PC-3 (cell line): ENCODE results near the gene TCAP. TPM values are rescaled to one million over a fixed set of nuclear protein-coding genes. Genes with fewer than 3 reads are reported as not detected.

Experiments used
- ATAC-seq: fragments of 200-7000 bp; cut with Tn5 transposase; 2 replicates; pipeline ENCODE4 v1.9.1; 2020; ENCODE audit warnings: mild to moderate bottlenecking, moderate library complexity
- BruUV-seq: library from RNA; stranded (reverse); fragments of 400-500 nt; replicated peaks from 2 replicates; lab custom pipeline; 2021; lab: Mats Ljungman, UMichigan
- CTCF ChIA-PET: fragments of 300-600 bp; sonication (Branson Sonifier 250); formaldehyde crosslinking; loops from one replicate; lab custom pipeline; 2022; ENCODE audit warnings: antibody characterized with exemption; lab: Charles Lee
- POLR2A ChIA-PET: fragments of 300-600 bp; sonication (Branson Sonifier 250); formaldehyde crosslinking; loops from one replicate; lab custom pipeline; 2022; ENCODE audit warnings: antibody characterized with exemption; ENCODE audit not compliant: unreplicated experiment; lab: Charles Lee
- DNase-seq: peaks from one replicate; pipeline ENCODE4 v3.0.0-alpha.2; 2015
- H2AFZ ChIP-seq: fragments of 300-600 bp; sonication (generic); 2 replicates; pipeline ENCODE4 v1.6.0; 2016; ENCODE audit warnings: antibody characterized with exemption, low read length
- H3F3A ChIP-seq: fragments of 300-600 bp; sonication (generic); one replicate; pipeline ENCODE4 v1.6.0; 2017; ENCODE audit warnings: antibody characterized with exemption, low read length, control low read depth, mild to moderate bottlenecking; ENCODE audit not compliant: unreplicated experiment
- H3K27ac ChIP-seq: fragments of 300-600 bp; sonication (generic); 2 replicates; pipeline ENCODE4 v1.5.1; 2016; ENCODE audit warnings: mild to moderate bottlenecking, low read length
- H3K27me3 ChIP-seq: fragments of 300-600 bp; sonication (generic); 2 replicates; pipeline ENCODE4 v1.6.1; 2016; ENCODE audit warnings: low read length, mixed read lengths
- H3K36me3 ChIP-seq: fragments of 300-600 bp; sonication (generic); 2 replicates; pipeline ENCODE4 v1.6.1; 2016; ENCODE audit warnings: low read depth, mixed run types, low read length, mixed read lengths
- H3K4me1 ChIP-seq: fragments of 300-600 bp; sonication (generic); 2 replicates; pipeline ENCODE4 v1.5.1; 2016; ENCODE audit warnings: low read length; ENCODE audit not compliant: insufficient read depth
- H3K4me2 ChIP-seq: fragments of 300-600 bp; sonication (generic); 2 replicates; pipeline ENCODE4 v1.6.0; 2016; ENCODE audit warnings: low read length
- H3K4me3 ChIP-seq: fragments of 300-600 bp; sonication (generic); 2 replicates; pipeline ENCODE4 v1.5.1; 2016; ENCODE audit warnings: mild to moderate bottlenecking, low read length, mixed read lengths
- H3K79me2 ChIP-seq: fragments of 300-600 bp; sonication (generic); 2 replicates; pipeline ENCODE4 v1.6.1; 2017; ENCODE audit warnings: low read length, mixed read lengths
- H3K9ac ChIP-seq: fragments of 300-600 bp; sonication (generic); 2 replicates; pipeline ENCODE4 v1.6.0; 2016; ENCODE audit warnings: mild to moderate bottlenecking, low read length
- H3K9me2 ChIP-seq: fragments of 300-600 bp; sonication (generic); replicated peaks from 2 replicates; pipeline ENCODE4 v1.6.1; 2016; ENCODE audit warnings: mixed run types, low read length, mixed read lengths
- H3K9me3 ChIP-seq: fragments of 300-600 bp; sonication (generic); 2 replicates; pipeline ENCODE4 v1.6.1; 2016; ENCODE audit warnings: low read length, mixed read lengths
- H4K20me1 ChIP-seq: fragments of 300-600 bp; sonication (generic); 2 replicates; pipeline ENCODE4 v1.6.1; 2016; ENCODE audit warnings: low read length, mixed read lengths
- EZH2 ChIP-seq: fragments of 300-600 bp; sonication (generic); IDR thresholded peaks from one replicate; pipeline ENCODE4 v1.6.1; 2017; ENCODE audit warnings: antibody characterized with exemption, mild to moderate bottlenecking, low read length; ENCODE audit not compliant: unreplicated experiment
- EZH2phosphoT487 ChIP-seq: fragments of 300-600 bp; sonication (generic); IDR thresholded peaks from 2 replicates; pipeline ENCODE4 v1.6.1; 2018; ENCODE audit warnings: mild to moderate bottlenecking, antibody characterized with exemption, low read length, borderline replicate concordance
- intact Hi-C: fragments of 100-400 bp; cut with micrococcal nuclease; formaldehyde crosslinking; loops from 2 replicates; pipeline ENCODE4 v1.9.0; 2023
- total RNA-seq: library from RNA; depleted of rRNA; stranded (reverse); fragments of >200 nt; gene quantifications from 2 replicates; pipeline ENCODE4 v1.2.3, GENCODE V29; 2014
- TF ChIP-seq, protein P1 (sequence below): fragments of 300-600 bp; sonication (generic); conservative IDR thresholded peaks from 2 replicates; pipeline ENCODE4 v1.5.1; 2017; ENCODE audit warnings: antibody characterized with exemption, low read depth, mild to moderate bottlenecking, low read length

TCAP gene
- total RNA-seq, 1 experiment from 2014 or later = 0.51 TPM

GRCh38 chr17:39672522-39673334 lies 7.6 kb downstream of the TCAP start:
- H3K27me3 ChIP-seq = no peaks in the 10 kb centered on the region
- H3K4me3 ChIP-seq = no peak overlapping the region
- intact Hi-C loops = no loop called here
- no TSS peak for BruUV-seq
- no peak overlapping the region for H3K9ac ChIP-seq
- H3K4me2 ChIP-seq = no peak overlapping the region
- no peak for ATAC-seq
- no peak overlapping the region for H3K27ac ChIP-seq
- no peak overlapping the region for H2AFZ ChIP-seq
- ChIA-PET POLR2A (no interaction called here), CTCF (interaction anchor here (1.2 kb wide), 1 partner anchor 51 kb away, joined by 4 read pairs; no protein-coding TSS in a partner anchor)
- no peaks in the 10 kb centered on the region for H4K20me1 ChIP-seq
- H3K4me1 ChIP-seq = peaks cover 15% of the 10 kb centered on the region; the same call in 1 of the 2 replicates
- no peaks in the 10 kb centered on the region for H3K36me3 ChIP-seq
- H3K9me3 ChIP-seq = no peaks in the 10 kb centered on the region
- TF ChIP-seq EZH2 (no peak), EZH2phosphoT487 (no peak)
- TF ChIP-seq, protein P1, sequence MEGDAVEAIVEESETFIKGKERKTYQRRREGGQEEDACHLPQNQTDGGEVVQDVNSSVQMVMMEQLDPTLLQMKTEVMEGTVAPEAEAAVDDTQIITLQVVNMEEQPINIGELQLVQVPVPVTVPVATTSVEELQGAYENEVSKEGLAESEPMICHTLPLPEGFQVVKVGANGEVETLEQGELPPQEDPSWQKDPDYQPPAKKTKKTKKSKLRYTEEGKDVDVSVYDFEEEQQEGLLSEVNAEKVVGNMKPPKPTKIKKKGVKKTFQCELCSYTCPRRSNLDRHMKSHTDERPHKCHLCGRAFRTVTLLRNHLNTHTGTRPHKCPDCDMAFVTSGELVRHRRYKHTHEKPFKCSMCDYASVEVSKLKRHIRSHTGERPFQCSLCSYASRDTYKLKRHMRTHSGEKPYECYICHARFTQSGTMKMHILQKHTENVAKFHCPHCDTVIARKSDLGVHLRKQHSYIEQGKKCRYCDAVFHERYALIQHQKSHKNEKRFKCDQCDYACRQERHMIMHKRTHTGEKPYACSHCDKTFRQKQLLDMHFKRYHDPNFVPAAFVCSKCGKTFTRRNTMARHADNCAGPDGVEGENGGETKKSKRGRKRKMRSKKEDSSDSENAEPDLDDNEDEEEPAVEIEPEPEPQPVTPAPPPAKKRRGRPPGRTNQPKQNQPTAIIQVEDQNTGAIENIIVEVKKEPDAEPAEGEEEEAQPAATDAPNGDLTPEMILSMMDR = no peak
- no peaks in the 10 kb centered on the region for H3F3A ChIP-seq
- H3K9me2 ChIP-seq = no peaks in the 10 kb centered on the region
- DNase-seq = no peak
- H3K79me2 ChIP-seq = no peaks in the 10 kb centered on the region

DNA sequence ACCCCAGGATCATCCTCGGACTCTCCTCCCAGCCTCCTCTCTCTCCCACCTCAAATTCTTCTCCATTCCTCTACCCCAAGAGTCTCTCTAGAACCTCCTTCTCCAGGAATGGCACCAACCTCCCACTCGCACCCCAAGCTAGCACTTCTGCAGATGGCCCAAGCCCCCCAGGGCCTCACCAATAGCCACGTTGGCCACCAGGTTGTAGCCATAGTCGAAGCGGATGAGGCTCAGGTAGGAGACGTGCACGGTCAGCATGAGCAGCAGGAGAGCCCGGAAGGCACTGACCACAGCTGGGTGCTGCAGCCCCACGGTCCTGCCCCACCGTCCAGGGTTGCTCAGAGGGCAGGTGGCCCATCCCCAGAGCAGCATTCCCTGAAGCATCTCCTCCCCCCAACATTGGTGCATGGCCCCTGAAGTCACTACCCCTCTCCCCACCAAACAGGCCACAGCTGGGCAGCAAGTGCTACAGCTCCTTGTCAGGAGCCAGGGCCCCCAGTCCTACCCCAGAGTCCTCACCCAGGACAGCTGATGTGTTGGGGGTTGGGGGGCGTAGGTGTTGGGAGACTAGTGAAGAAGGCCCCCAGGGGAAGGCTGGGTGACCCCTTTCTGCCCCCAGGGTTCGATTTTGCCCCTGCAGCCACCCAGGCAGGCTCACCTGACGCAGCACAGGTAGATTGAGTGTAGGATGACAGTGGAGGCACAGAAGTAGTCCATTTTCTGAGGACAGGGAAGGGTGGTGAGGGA lies 8.4 kb downstream of the TCAP start:
- intact Hi-C loops = no loop called here
- POLR2A ChIA-PET = no interaction called here
- BruUV-seq = no TSS peak

More for the DNA sequence above, 8.4 kb downstream of the TCAP start:
- CTCF ChIA-PET = no interaction called here
- no peak for DNase-seq
- Histone ChIP-seq H4K20me1 (no peaks in the 10 kb centered on the region), H2AFZ (no peak overlapping the region), H3K9me3 (no peaks in the 10 kb centered on the region), H3K4me3 (no peak overlapping the region), H3K4me1 (peaks cover 14% of the 10 kb centered on the region; the same call in 1 of the 2 replicates), H3K27me3 (no peaks in the 10 kb centered on the region), H3K27ac (no peak overlapping the region), H3K9ac (no peak overlapping the region), H3K9me2 (no peaks in the 10 kb centered on the region), H3K36me3 (no peaks in the 10 kb centered on the region), H3K79me2 (no peaks in the 10 kb centered on the region), H3F3A (no peaks in the 10 kb centered on the region), H3K4me2 (no peak overlapping the region)
- ATAC-seq = no peak
- TF ChIP-seq, protein P1 = no peak
- TF ChIP-seq EZH2 (no peak), EZH2phosphoT487 (no peak)
